Progenitor cell of endocrine pancreas (in vitro differentiated cells): ENCODE data around the gene PDIK1L. TPM values are rescaled to one million over a fixed set of nuclear protein-coding genes. Genes with fewer than 3 reads are reported as not detected.
A peak's percentile ranks its signal among the peaks of the same experiment; 100 is the strongest.
"Not testable (repeated sequence)": the region's sequence is repeated elsewhere in the genome, so short reads cannot be mapped to it uniquely, and the experiment has no call there.

ENCODE experiments used
- DNase-seq: peaks from one replicate; pipeline ENCODE4 v3.0.0; 2021; ENCODE audit warnings: low spot score; ENCODE audit not compliant: unreplicated experiment
- H3K27ac Mint-ChIP-seq: 2 replicates; pipeline ENCODE4 v1.8.0; 2021; ENCODE audit warnings: mild to moderate bottlenecking, moderate library complexity, mixed read lengths
- H3K27me3 Mint-ChIP-seq: 2 replicates; pipeline ENCODE4 v1.8.0; 2021; ENCODE audit warnings: mixed read lengths
- H3K36me3 Mint-ChIP-seq: 2 replicates; pipeline ENCODE4 v1.8.0; 2022; ENCODE audit warnings: mixed read lengths; ENCODE audit not compliant: insufficient read depth
- H3K4me1 Mint-ChIP-seq: 2 replicates; pipeline ENCODE4 v1.8.0; 2021; ENCODE audit warnings: low read depth, mixed read lengths
- H3K4me3 Mint-ChIP-seq: 2 replicates; pipeline ENCODE4 v1.8.0; 2021; ENCODE audit warnings: low read depth, mild to moderate bottlenecking, moderate library complexity, mixed read lengths
- H3K9me3 Mint-ChIP-seq: 2 replicates; pipeline ENCODE4 v1.8.0; 2021; ENCODE audit warnings: low read depth, mixed read lengths
- total RNA-seq: library from RNA; stranded (reverse); gene quantifications from 2 replicates; pipeline ENCODE4 v1.2.1, GENCODE V29; 2021
- TF ChIP-seq, protein P1 (sequence below): fragments of 200-600 bp; sonication (generic); IDR thresholded peaks from one replicate; pipeline ENCODE4 v1.5.0; 2021; ENCODE audit warnings: antibody characterized with exemption, mild to moderate bottlenecking; ENCODE audit not compliant: unreplicated experiment

PDIK1L gene
- total RNA-seq, 1 donor from 2014 or later, result 15.2 TPM

DNA sequence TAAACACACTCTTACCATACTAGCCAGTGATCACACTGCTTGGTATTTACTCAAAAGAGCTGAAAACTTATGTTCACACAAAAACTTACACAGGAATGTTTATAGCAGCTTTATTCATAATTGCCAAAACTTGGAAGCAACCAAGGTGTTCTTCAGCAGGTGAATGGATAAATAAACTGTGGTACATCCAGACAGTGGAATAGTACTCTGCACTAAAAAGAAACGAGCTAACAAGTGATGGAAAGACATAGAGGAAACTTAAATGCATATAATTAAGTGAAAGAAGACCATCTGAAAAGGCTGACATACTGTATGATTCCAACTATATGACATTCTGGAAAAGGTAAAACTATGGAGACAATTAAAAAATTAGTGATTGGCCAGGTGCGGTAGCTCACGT lies 20.7 kb upstream of the PDIK1L start:
- H3K4me3 Mint-ChIP-seq, result no peak overlapping the region

DNA sequence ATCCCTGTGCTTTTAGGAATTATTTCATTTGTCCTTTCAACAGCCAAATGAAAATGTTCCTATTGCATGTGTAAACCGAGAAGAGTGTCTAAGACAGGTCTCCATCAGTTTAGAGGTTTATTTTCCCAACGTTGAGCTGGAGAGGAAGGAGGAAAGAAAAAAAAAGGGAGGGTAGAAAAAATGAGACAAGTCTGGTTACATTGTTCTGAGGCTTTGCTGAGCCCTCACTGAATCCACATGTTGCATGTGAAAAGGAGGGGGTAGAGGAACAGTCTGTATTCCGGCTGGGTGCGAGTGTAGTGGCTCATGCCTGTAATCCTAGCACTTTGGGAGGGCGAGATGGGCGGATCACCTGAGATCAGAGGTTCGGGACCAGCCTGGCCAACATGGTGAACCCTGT lies 19.2 kb upstream of the PDIK1L start:
- H3K36me3 Mint-ChIP-seq, result peaks cover 2% of the 10 kb centered on the region
- TF ChIP-seq, protein P1, sequence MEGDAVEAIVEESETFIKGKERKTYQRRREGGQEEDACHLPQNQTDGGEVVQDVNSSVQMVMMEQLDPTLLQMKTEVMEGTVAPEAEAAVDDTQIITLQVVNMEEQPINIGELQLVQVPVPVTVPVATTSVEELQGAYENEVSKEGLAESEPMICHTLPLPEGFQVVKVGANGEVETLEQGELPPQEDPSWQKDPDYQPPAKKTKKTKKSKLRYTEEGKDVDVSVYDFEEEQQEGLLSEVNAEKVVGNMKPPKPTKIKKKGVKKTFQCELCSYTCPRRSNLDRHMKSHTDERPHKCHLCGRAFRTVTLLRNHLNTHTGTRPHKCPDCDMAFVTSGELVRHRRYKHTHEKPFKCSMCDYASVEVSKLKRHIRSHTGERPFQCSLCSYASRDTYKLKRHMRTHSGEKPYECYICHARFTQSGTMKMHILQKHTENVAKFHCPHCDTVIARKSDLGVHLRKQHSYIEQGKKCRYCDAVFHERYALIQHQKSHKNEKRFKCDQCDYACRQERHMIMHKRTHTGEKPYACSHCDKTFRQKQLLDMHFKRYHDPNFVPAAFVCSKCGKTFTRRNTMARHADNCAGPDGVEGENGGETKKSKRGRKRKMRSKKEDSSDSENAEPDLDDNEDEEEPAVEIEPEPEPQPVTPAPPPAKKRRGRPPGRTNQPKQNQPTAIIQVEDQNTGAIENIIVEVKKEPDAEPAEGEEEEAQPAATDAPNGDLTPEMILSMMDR, result no peak
- H3K27ac Mint-ChIP-seq, result peak overlapping the region; percentile 21
- no peaks in the 10 kb centered on the region for H3K27me3 Mint-ChIP-seq
- peaks cover 27% of the 10 kb centered on the region for H3K4me1 Mint-ChIP-seq
- peaks cover 3% of the 10 kb centered on the region for H3K9me3 Mint-ChIP-seq
- no peak for DNase-seq
- H3K4me3 Mint-ChIP-seq, result no peak overlapping the region

More for the DNA sequence above, 20.7 kb upstream of the PDIK1L start:
- peaks cover 3% of the 10 kb centered on the region for H3K9me3 Mint-ChIP-seq
- no peak for DNase-seq
- H3K27ac Mint-ChIP-seq, result no peak overlapping the region
- H3K27me3 Mint-ChIP-seq, result no peaks in the 10 kb centered on the region
- peaks cover 2% of the 10 kb centered on the region for H3K36me3 Mint-ChIP-seq
- H3K4me1 Mint-ChIP-seq, result peaks cover 27% of the 10 kb centered on the region
- TF ChIP-seq, protein P1, result no peak

GRCh38 chr1:26093569-26093968 lies 18.1 kb upstream of the PDIK1L start:
- not testable (repeated sequence) for H3K36me3 Mint-ChIP-seq, H3K27me3 Mint-ChIP-seq, H3K4me3 Mint-ChIP-seq

DNA sequence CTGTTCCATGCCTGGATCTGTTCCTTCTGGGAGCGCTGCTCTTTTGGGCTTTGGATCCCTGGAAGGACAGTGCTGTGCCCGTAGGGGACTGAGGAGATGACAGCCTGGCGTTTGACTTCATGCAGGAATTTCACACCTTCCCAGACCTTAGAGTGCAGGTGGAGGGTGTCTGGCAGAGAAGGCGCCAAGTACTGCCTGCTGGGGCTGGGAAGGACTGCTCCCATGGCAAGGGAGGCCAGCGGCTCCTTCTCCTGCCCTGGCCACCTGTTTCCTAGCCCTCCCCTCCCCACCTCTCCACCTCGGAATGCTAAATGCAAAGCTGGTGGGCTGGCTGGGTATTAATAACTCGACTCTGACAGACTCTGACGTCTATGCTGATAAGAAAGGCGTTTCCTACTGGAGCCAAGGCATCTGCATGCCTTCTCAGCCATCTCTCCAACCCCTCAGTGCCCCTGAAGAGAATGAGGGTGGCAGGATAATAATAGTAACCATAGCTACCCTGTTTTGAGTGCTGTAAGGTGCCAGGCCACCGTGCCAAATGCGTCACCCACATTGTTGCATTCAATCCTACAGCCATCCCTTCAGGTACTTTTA lies 17.5 kb upstream of the PDIK1L start:
- peaks cover 3% of the 10 kb centered on the region for H3K9me3 Mint-ChIP-seq
- peaks cover 2% of the 10 kb centered on the region for H3K36me3 Mint-ChIP-seq
- TF ChIP-seq, protein P1, result no peak
- peaks cover 30% of the 10 kb centered on the region for H3K4me1 Mint-ChIP-seq
- peak; percentile 17 for DNase-seq
- peak overlapping the region; percentile 90 for H3K27ac Mint-ChIP-seq
- H3K4me3 Mint-ChIP-seq, result no peak overlapping the region
- no peaks in the 10 kb centered on the region for H3K27me3 Mint-ChIP-seq

More at GRCh38 chr1:26093569-26093968, 18.1 kb upstream of the PDIK1L start:
- Mint-ChIP-seq H3K27ac (peak overlapping the region; percentile 90), H3K4me1 (peaks cover 30% of the 10 kb centered on the region)
- not testable (repeated sequence) for DNase-seq, H3K9me3 Mint-ChIP-seq

GRCh38 chr1:26094677-26095383 lies 16.8 kb upstream of the PDIK1L start:
- TF ChIP-seq, protein P1, result peak; percentile 12
- DNase-seq, result no peak
- Mint-ChIP-seq H3K36me3 (peaks cover 2% of the 10 kb centered on the region), H3K4me3 (no peak overlapping the region), H3K27me3 (no peaks in the 10 kb centered on the region), H3K27ac (peak overlapping the region; percentile 90), H3K4me1 (peaks cover 30% of the 10 kb centered on the region), H3K9me3 (peaks cover 3% of the 10 kb centered on the region)
